GM21786 (cell line): ENCODE results near the gene FBXO10.
"Not testable (repeated sequence)": the region's sequence is repeated elsewhere in the genome, so short reads cannot be mapped to it uniquely, and the experiment has no call there.

Source experiments
- ATAC-seq: cut with Tn5 transposase; IDR thresholded peaks from one replicate; pipeline ENCODE4 v1.9.1; 2021; ENCODE audit not compliant: unreplicated experiment

FBXO10 gene

DNA sequence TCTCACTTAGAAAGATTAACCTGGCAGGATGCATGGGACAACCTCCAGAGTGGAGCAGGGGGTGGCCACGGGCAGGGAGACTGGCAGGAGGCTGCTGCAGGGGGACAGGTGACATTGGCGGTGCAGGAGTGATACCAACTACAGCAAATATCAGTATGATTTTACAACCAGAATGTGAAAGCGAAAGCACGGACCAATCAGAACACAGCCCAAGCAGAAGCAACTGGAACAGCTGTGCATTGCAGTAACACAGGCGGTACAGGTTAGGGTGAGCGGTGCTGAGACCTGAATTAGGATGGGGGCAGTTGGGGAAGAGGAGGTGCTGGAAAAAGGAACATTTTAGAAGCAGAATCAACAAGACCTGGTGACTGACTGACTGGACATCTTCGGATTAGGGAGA, 61.2 kb downstream of the FBXO10 start:
- no peak for ATAC-seq

DNA sequence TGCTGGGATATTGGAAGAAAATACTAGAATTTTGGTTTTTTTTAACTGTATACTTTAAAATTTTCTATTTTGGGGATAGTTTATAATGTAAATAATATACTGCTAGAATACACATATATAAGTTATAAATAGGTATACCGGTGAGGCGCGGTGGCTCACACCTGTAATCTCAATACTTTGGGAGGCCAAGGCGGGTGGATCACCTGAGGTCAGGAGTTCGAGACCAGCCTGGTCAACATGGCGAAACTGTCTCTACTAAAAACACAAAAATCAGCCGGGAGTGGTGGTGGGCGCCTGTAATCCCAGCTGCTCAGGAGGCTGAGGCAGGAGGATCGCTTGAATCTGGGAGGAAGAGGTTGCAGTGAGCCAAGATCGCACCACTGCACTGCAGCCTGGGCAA, 61.8 kb downstream of the FBXO10 start:
- ATAC-seq, result not testable (repeated sequence)

DNA sequence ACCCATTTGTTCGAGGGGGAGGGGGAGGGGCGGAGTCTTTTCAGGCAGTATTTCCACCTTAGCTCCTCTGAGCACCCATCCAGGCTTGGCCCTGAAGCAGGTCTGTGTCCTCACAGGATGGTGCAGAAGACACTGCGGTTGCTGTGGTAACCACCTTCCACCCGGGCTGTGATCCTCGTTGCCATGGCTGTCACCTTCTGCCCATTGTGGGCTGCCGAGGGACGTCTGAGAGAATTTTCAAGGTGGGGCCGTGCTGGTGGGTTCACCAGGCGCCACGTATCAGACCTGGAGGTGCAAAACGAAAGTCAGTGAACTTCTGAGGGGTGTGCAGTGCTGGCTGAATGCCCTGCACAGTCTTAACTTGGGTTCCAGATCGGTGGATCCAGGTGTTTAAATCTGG, 63.7 kb downstream of the FBXO10 start:
- no peak for ATAC-seq

DNA sequence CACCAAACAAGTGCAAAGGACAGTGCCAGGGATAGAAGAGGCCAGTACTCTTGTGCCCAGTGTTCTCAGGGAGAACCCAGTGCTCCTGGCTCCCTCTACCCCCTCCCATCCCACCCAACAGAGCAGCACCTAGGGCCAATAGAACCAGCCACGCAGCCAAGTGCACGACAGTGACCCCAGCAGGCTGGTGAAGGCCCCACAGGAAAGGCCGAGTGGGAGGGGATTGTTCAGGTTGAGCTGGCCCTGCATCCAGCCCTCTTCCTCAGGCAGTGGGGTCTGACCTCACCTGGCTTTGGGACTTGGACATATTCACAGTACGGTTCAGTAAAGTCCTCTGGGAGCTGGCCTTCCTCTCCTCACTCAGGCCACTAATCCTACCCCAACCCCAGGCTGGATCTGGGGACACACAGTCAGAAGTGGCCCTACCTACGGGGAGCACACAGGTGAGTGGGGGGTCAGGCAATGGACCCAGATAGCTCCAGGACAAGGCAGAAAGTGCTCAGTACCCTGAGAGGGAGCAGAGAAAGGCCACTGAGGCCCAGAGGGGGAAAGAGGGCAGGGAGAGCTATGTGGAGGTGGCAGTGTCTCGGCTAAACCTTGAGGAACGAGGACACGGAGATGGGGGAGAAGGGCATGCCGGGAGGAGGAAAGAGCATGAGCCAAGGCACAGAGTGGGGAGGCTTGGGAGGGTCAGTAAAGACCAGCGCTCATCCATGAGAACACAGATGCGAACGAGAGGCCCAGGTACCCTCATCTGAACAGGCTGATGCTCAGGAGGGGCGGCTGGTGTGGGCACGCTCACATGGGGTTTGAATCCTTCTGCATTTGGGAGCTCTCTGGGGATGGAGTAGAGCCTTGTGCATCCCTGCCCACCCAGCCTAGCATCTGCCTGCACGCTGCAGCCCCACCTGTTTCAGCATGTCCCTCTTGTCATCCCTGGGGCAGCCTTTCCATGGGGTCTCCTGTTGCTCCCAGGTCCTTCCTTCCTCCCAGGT, 64.9 kb downstream of the FBXO10 start:
- ATAC-seq, result no peak

DNA sequence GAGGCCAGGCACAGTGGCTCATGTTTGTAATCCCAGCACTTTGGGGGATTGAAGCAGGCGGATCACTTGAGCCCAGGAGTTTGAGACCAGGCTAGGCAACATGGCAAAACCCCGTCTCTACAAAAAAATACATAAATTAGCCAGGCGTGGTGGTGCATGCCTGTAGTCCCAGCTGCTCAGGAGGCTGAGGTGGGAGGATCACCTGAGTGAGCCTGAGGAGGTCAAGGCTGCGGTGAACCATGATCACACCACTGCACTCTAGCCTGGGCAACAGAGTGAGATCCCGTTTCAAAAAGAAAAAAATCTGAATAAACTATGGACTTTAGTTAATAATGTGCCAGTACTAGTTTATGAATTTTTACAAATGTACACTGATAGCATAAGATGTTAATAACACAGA, 66.1 kb downstream of the FBXO10 start:
- not testable (repeated sequence) for ATAC-seq

DNA sequence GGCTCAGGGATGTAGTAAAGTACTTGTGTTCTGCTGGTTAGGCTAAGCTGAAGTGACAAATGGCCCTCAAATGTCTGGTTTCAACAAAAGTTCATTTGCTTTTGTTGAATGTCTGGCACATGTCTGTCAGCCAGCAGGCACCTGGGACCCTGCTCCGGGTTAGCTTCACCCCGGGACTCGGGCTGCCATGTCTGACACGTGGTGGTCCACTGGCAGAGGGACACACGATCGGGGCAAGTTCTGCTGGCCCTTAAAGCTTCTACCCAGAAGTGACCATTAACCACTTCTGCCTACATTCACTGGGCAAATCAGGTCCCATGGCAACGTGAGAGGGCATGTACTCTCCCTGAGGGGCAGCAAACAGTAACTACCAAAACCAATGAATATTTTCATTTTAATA, 66.6 kb downstream of the FBXO10 start:
- no peak for ATAC-seq

DNA sequence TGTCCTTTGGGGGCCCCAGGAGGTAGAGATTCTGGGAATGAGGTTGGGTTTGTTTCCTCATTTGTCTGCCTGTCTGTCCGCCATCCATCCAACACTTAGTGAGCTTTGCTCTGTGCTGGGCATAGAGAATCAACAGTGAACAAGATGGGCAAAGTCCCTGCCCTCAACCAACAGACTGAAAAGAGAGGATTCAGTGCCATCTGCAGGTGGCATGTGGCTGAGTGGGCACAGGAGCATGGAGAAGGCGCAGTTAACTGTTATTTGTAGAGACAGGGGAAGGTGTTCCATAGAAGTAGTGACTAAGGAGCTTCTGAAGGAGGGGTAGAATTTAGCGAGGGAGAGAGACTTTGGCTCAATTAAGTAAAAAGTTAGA, 67.4 kb downstream of the FBXO10 start:
- ATAC-seq, result no peak

DNA sequence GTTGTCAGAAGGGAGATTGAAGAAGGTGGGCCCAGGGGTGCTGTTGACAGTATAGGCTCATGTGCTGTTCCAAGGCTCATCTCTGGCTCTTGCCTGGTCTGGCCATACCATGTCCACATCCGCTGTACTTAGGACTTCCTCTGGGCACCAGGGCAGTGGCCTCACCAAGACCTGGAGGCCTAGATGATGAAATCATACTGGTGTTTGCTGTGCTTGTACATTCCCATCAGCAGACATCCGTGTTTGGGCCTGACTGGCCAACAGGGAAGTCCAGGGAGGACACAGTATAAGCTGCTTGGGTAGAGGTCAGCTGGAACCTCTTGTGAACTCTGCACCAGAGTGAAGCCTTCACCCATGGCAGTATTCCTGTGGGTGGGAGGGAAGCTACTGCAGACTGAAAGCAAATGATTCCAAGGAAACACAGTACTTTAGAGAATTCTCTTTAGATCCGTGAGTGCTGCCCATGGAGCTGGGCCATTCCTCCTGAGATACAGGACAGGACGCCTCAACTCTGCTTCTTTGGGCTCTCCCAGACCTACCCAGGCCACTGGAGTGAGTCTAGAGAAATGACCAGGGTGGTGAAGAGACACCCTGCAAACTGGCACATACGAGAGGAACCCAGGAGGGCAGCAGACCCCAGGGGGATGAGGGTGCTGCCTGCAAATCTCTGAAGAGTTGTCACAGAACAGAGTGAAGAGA, 67.9 kb downstream of the FBXO10 start:
- ATAC-seq, result no peak

DNA sequence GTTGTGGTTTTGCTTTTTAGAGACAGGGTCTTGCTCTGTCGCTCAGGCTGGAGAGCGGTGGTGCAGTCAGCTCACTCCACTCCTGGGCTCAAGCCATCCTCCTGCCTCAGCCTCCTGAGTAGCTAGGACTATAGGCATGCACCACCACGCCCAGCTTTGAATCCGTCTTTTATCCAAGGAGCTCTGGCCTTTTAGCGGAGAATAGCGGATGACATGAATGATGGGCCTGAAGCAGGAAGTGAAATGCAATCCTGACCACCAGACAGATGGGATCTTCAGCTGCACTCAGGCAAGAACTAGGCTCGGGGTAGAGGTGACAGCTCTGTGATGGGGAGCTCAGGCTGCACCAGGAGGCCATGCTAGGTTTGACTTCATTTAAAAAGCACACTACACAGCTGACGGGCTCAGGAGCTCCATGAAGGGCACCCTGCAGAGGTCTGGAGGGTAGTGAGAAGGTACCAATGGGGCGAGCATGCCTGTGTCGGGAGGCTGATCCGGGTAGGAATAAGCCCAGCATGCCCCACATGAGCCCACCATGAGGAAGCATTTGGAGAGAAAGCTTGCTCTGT, 68.5 kb downstream of the FBXO10 start:
- no peak for ATAC-seq

DNA sequence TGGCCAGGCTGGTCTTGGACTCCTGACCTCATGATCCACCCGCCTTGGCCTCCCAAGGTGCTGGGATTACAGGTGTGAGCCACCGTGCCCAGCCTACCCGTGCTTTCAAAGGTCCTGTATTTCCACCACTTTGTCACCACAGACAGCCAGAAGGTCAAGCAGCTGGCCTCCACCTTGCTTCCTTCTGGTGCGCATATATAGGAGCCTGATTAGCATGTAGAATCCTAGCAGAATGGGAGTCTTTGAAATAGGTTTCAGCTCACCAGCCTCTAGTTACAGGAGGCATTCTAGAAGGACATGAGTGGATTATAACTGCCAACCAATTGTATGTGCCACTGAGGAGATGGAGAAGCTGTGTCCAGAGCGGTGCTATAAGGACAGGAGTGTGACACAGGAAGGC, 71.6 kb downstream of the FBXO10 start:
- no peak for ATAC-seq

DNA sequence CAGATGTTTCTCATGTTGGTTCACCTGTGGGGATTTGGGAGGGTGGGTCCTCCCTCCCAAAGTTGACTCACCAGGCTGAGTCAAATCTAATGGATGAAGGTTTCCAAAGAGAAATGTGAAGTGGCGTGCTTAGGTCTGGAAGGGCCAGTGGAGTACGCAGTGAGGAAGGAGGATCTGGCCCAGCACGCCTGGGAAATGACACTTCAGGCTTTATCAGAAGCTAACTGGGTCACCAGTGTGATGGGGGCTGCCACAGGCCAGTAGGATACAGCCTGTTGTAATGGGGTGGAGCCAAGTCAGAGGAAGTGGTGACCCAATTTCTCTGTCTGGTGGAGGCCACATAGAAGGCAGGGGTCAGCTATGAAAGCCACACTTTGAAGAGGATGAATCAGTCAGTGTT, 72.4 kb downstream of the FBXO10 start:
- no peak for ATAC-seq

DNA sequence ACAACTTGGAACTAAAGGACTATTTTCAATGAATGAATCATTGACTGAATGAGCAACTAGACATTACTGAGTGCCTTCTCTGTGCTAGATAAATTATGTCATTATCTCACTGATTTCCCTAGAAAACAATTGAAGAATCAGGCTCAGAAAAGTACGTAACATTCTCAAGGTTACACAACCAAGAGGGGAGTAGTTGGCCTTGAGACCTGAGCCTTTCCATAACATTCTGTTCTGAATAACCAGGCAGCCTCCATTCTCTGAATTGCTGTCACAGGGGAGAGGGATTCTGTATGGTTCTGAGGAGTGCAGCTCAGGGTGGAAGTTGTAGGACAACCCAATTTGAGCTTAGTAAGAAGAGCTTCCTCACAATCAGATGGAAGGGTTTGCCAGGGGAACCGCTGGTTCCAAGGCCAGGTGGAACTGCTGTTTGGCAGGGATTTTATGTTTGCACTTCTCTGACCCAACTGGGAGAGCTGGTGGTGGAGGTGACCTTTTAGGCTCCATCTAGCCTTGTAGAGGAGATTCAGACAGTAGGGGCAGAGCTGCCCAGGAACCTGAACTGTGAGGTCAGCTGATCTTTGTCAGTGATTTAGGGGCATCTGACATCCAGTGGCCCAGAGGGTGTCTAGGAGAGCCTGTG, 74.1 kb downstream of the FBXO10 start:
- no peak for ATAC-seq

DNA sequence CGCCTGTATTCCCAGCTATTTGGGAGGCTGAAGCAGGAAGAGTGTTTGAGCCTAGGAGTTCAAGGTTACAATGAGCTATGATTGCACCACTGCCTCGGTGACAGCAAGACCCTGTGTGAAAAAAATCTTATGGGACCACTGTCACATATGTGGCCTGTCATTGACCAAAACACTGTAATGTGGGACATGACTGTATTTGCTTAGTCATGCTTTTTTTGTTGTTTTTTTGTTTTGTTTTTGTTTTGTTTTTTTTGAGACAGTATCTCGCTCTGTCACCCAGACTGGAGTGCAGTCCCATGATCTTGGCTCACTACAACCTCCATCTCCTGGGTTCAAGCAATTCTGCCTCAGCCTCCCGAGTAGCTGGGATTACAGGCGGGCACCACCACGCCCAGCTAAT, 76.9 kb downstream of the FBXO10 start:
- no peak for ATAC-seq

DNA sequence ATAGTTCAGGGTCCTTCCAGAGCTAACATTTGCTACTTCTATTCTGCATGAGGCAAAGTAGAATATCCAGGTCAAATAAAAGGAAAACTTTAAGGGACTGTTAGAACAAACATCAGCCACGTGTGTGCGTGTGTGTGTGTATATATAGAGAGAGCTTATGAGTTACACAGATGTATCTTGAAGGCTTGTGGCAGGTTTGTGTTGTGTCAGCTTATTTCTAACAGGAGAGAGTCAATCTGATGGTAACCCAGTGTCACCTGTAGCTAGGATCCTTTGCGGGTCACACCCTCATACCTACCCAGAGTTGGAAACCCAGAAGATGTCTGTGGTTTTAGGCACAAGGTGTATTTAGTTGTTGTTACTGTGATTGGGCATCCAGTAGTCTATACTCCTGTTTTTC, 77.7 kb downstream of the FBXO10 start:
- no peak for ATAC-seq

DNA sequence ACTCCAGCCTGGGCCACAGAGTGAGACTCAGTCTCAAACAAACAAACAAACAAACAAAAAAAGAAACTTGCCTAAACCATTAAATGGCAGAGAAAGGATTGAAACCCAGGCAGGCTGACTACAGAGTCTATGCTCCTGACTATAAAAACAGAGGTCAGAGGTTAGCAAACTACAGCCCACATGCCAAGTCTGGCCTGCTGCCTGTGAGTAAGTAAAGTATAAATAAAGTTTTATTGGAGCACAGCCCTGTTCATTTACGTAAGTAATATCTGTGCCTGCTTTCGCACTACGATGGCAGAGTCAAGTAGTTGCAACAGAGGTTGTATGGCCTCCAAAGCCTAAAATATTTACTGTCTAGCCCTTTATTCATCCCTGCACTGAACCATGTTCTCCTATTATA, 78.9 kb downstream of the FBXO10 start:
- ATAC-seq, result no peak

DNA sequence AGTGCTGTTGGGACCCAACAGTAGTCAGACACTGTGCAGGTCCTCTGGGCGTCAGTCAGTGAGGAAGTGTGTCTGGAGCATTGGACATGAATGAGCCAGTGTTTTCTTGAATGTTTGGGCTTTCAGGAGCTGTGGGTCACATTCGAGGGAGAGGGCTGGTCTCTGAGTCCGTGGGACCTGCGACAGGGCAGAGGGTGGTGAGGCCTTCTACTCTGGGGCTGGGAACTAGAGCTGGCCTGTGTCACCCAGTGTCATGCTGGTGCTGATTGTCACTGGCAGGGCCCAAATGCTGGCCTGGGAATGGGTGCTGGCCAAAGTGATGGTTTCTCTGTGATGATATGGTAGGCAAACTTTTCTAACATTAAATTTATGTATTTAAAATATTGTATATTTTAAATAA, 80.2 kb downstream of the FBXO10 start:
- no peak for ATAC-seq

DNA sequence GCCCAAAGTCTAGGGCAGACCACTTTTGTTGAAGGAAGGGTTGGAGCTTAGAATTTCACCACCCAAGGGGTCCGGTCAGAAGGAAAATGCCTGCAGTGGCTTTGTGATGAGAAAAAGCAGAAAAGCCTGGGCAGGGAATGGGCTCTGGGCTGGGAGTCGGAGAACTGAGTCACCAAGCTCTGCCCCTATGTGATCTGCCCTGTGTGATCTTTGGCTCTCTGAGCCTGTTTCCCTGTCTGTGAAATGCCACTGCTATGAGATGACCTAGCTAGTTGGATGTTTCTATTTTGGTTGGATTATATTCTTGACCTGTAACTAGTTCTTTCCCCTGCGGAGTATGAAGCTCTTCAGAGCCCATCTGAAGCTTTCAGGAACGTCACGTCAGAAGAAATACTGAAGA, 80.6 kb downstream of the FBXO10 start:
- no peak for ATAC-seq

DNA sequence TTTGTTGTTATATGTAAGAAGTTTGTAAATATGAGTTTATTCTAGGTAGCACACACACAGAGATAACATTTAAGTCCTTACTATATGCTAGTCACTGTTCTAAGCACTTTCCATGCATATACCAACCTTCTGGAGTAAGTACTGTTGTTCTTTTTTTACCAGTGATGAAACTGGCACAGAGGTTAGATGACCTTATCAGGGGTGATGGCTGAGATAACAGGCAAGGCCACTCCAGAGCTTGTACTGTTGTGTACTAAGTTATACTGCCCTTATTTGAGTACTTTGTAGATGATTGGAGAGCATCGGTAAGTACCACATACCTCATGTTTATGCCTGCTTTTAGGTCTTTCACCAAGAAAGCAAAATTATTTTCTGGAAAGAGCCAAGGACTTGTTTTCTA, 84.2 kb downstream of the FBXO10 start:
- ATAC-seq, result no peak

DNA sequence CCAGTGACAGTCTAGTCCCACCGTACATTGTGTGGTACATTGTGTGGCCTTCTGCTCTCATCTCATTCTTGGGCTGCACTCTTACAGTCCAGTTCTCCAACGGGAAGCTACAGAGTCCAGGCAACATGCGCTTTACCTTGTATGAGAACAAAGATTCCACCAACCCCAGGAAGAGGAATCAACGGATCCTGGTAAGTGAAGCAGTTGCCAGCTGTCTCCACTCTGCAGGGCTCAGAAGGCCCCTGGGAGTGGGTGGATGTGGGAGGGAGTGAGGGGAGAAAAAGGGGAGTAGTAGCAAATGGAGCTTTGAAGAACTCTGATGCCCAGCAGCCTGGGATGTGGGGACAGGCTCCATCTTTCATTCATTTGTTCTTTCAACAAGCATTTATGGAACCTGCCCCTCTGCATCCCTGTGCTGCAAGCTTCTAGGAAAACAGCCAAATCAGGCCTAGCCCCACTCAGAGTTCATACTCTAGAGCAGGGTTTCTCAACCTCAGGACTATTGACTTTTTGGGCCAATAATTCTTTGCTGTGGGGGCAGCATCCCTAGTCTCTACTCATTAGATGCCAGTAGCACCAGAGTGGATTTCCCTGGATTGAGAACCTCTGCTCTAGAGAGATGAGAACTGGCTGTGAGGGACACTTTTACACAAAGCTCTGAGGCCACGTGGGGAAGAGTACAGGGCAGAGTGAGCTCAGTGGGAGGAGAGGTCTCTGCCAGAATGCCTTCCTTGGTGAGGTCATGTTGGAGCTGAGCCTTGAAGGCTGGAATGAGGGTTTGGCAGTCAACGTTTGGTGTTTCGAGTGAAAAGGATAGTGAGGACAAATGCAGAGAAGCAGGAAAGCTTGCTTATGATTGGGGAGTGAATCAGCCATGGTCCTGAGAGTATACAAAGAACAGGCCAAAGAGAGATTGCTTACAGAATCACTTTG, 89.3 kb downstream of the FBXO10 start:
- no peak for ATAC-seq

DNA sequence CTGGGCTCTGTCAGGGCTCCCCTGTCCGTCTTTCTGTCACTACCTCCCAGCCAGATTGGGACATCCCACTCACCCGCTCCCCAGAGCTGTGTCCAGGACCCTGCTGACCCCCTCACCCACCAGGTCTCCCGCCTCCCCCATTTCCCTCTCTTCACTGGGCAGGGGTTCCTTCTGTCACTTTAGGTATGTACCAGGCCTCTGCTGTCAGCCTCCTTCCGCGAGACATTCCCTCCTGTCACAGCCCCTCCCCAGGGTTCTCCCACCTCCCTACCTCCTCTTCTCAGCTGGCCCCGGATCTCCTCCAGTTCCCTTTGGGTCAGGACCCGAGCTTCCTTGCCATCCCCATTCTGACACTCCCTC, 89.9 kb downstream of the FBXO10 start:
- ATAC-seq, result no peak
